H1 (cell line): ENCODE measurements around the gene SGMS1.

ENCODE experiments used
- CTCF ChIP-seq, 3 experiments: IDR thresholded peaks; 1 replicate in 2 of 3; 2 replicates in 1 of 3; pipeline versions ENCODE4 v1.5.1 to v1.6.1; 2011; ENCODE audit warnings: low read length in 3 of 3, mild to moderate bottlenecking in 3 of 3, inconsistent platforms in 2 of 3, low read depth in 1 of 3, moderate library complexity in 1 of 3; ENCODE audit not compliant: insufficient read depth in 1 of 3; ENCODE audit errors: control extremely low read depth in 1 of 3
- EZH2 ChIP-seq: fragments of 200-600 bp; sonication (generic); IDR thresholded peaks from 2 replicates; pipeline ENCODE4 v1.7.1; 2012; ENCODE audit warnings: low read depth, mild to moderate bottlenecking, moderate library complexity, low read length, inconsistent platforms; ENCODE audit not compliant: severe bottlenecking
- HDAC2 ChIP-seq, 2 experiments: fragments of 300-600 bp in 1 of 2; sonication (generic) in 1 of 2; IDR thresholded peaks; 2 replicates each; pipeline ENCODE4 v1.6.1; 2011 to 2012; ENCODE audit warnings: low read depth in 2 of 2, low read length in 2 of 2, mild to moderate bottlenecking in 2 of 2, moderate library complexity in 2 of 2, borderline replicate concordance in 1 of 2, inconsistent platforms in 1 of 2
- MAFK ChIP-seq: IDR thresholded peaks from 2 replicates; pipeline ENCODE4 v1.6.1; 2012; ENCODE audit warnings: low read depth, mild to moderate bottlenecking, improper control_type of control experiment, low read length
- POLR2A ChIP-seq, 2 experiments: IDR thresholded peaks; 1 replicate in 1 of 2; 2 replicates in 1 of 2; pipeline ENCODE4 v1.6.1; 2011; ENCODE audit warnings: low read depth in 2 of 2, low read length in 2 of 2, mild to moderate bottlenecking in 2 of 2; ENCODE audit errors: control extremely low read depth in 1 of 2
- POLR2AphosphoS5 ChIP-seq: IDR thresholded peaks from 2 replicates; pipeline ENCODE4 v1.6.1; 2011; ENCODE audit warnings: low read depth, low read length
- YY1 ChIP-seq: IDR thresholded peaks from 2 replicates; pipeline ENCODE4 v1.6.1; 2011; ENCODE audit warnings: low read depth, mild to moderate bottlenecking, low read length

- TF ChIP-seq POLR2A (IDR thresholded peaks at IDR 0.05; ENCODE audit: control extremely low read depth in 1 of 2, low read depth in 2 of 2, low read length in 2 of 2) (no peak), YY1 (no peak), MAFK (no peak), POLR2AphosphoS5 (no peak), CTCF (IDR thresholded peaks at IDR 0.05; ENCODE audit: control extremely low read depth in 1 of 3, insufficient read depth in 1 of 3, low read depth in 1 of 3, low read length in 3 of 3) (no peak), EZH2 (no peak), HDAC2 (IDR thresholded peaks at IDR 0.05; ENCODE audit: borderline replicate concordance in 1 of 2, low read depth in 2 of 2, low read length in 2 of 2) (no peak)
Observed at GRCh38 chr10:50431133-50431532, 192.6 kb downstream of the SGMS1 start.
